HepG2 (cell line): ENCODE data around the gene LANCL1. TPM values are rescaled to one million over a fixed set of nuclear protein-coding genes. Genes with fewer than 3 reads are reported as not detected.

Experiments used
- CBX1 ChIP-seq: IDR thresholded peaks from one replicate; pipeline ENCODE4 v1.6.1; 2016; ENCODE audit warnings: antibody characterized with exemption, low read depth
- ESRRA ChIP-seq: sonication (generic); formaldehyde crosslinking; IDR thresholded peaks from 2 replicates; pipeline ENCODE4 v1.5.1; 2020; ENCODE audit warnings: mild to moderate bottlenecking, low read depth, missing genetic modification reagents
- ETV5 ChIP-seq: IDR thresholded peaks from 2 replicates; pipeline ENCODE4 v1.6.1; 2018; ENCODE audit warnings: missing biosample characterization, missing genetic modification reagents, inconsistent platforms, borderline replicate concordance
- JUNB ChIP-seq: sonication (generic); formaldehyde crosslinking; IDR thresholded peaks from 2 replicates; pipeline ENCODE4 v1.8.0; 2022; ENCODE audit warnings: missing genetic modification reagents, mild to moderate bottlenecking, borderline replicate concordance
- KMT2A ChIP-seq: sonication (generic); formaldehyde crosslinking; IDR thresholded peaks from 2 replicates; pipeline ENCODE4 v1.4.0; 2020; ENCODE audit warnings: missing genetic modification reagents
- MED1 ChIP-seq: sonication (generic); formaldehyde crosslinking; IDR thresholded peaks from 2 replicates; pipeline ENCODE4 v1.4.0; 2020; ENCODE audit warnings: missing genetic modification reagents
- MED8 ChIP-seq: sonication (generic); formaldehyde crosslinking; IDR thresholded peaks from 2 replicates; pipeline ENCODE4 v1.8.1; 2023; ENCODE audit warnings: mild to moderate bottlenecking, missing genetic modification reagents; ENCODE audit not compliant: insufficient replicate concordance
- NCOA2 ChIP-seq: sonication (generic); formaldehyde crosslinking; IDR thresholded peaks from 2 replicates; pipeline ENCODE4 v1.8.0; 2022; ENCODE audit warnings: inconsistent platforms
- RARA ChIP-seq: IDR thresholded peaks from 2 replicates; pipeline ENCODE4 v1.6.1; 2016; ENCODE audit warnings: missing genetic modification reagents, missing compliant biosample characterization
- RBM22 ChIP-seq: fragments of 200-400 bp; formaldehyde crosslinking; optimal IDR thresholded peaks from 2 replicates; pipeline ENCODE3; 2017; ENCODE audit warnings: mild to moderate bottlenecking, low read length, moderate library complexity
- SAFB2 ChIP-seq: sonication (generic); formaldehyde crosslinking; IDR thresholded peaks from 2 replicates; pipeline ENCODE4 v1.5.1; 2020; ENCODE audit warnings: missing genetic modification reagents, low read depth, mild to moderate bottlenecking, borderline replicate concordance
- SETDB1 ChIP-seq: sonication (generic); formaldehyde crosslinking; IDR thresholded peaks from 2 replicates; pipeline ENCODE4 v1.5.1; 2020; ENCODE audit warnings: missing genetic modification reagents, mild to moderate bottlenecking, borderline replicate concordance
- STAG1 ChIP-seq: sonication (generic); formaldehyde crosslinking; IDR thresholded peaks from 2 replicates; pipeline ENCODE4 v1.4.0; 2020; ENCODE audit warnings: missing genetic modification reagents
- ZBTB2 ChIP-seq: sonication (generic); formaldehyde crosslinking; IDR thresholded peaks from 2 replicates; pipeline ENCODE4 v1.8.0; 2022; ENCODE audit warnings: low read depth, missing genetic modification reagents
- ZFAT ChIP-seq: sonication (generic); formaldehyde crosslinking; conservative IDR thresholded peaks from 2 replicates; pipeline ENCODE4 v1.8.1; 2023; ENCODE audit warnings: missing genetic modification reagents, inconsistent platforms
- ZNF24 ChIP-seq: fragments of 450-650 bp; IDR thresholded peaks from 2 replicates; pipeline ENCODE4 v1.6.1; 2017; ENCODE audit warnings: antibody characterized with exemption, mild to moderate bottlenecking
- ZNF264 ChIP-seq: sonication (generic); formaldehyde crosslinking; IDR thresholded peaks from 2 replicates; pipeline ENCODE4 v1.4.0; 2020; ENCODE audit warnings: missing genetic modification reagents
- ZNF274 ChIP-seq: sonication (generic); formaldehyde crosslinking; IDR thresholded peaks from 2 replicates; pipeline ENCODE4 v1.5.1; 2020; ENCODE audit warnings: mild to moderate bottlenecking, missing genetic modification reagents
- ZNF430 ChIP-seq: sonication (generic); formaldehyde crosslinking; IDR thresholded peaks from 2 replicates; pipeline ENCODE4 v1.9.0; 2021; ENCODE audit warnings: mild to moderate bottlenecking, missing genetic modification reagents
- ZNF441 ChIP-seq: sonication (generic); formaldehyde crosslinking; IDR thresholded peaks from 2 replicates; pipeline ENCODE4 v1.7.0; 2021; ENCODE audit warnings: missing genetic modification reagents, borderline replicate concordance
- ZNF562 ChIP-seq: sonication (generic); formaldehyde crosslinking; IDR thresholded peaks from 2 replicates; pipeline ENCODE4 v1.8.0; 2022; ENCODE audit warnings: missing genetic modification reagents, borderline replicate concordance
- ZNF564 ChIP-seq: sonication (generic); formaldehyde crosslinking; IDR thresholded peaks from 2 replicates; pipeline ENCODE4 v1.8.1; 2023; ENCODE audit warnings: mild to moderate bottlenecking, missing genetic modification reagents
- ZNF629 ChIP-seq: sonication (generic); formaldehyde crosslinking; conservative IDR thresholded peaks from 2 replicates; pipeline ENCODE4 v1.5.0; 2020; ENCODE audit warnings: missing genetic modification reagents
- ZNF766 ChIP-seq: sonication (generic); formaldehyde crosslinking; IDR thresholded peaks from 2 replicates; pipeline ENCODE4 v1.5.0; 2020; ENCODE audit warnings: missing genetic modification reagents, borderline replicate concordance
- ZNF784 ChIP-seq: sonication (generic); formaldehyde crosslinking; IDR thresholded peaks from 2 replicates; pipeline ENCODE4 v1.5.1; 2020; ENCODE audit warnings: missing genetic modification reagents, mild to moderate bottlenecking, borderline replicate concordance
- ZNF850 ChIP-seq: sonication (generic); formaldehyde crosslinking; conservative IDR thresholded peaks from 2 replicates; pipeline ENCODE4 v1.9.0; 2021; ENCODE audit warnings: mild to moderate bottlenecking, missing genetic modification reagents
- polyA plus RNA-seq, 8 experiments: library from polyadenylated mRNA; depleted of rRNA in 3 of 8; stranded (reverse) in 7 of 8; unstranded in 1 of 8; fragments of >200 nt; fragmentation: Illumina TruSeq in 4 of 8; extraction: Trizol in 4 of 8; gene quantifications; 2 replicates each; pipeline versions ENCODE4 v1.2.1 to v1.2.3, GENCODE V29; 2011 to 2016; ENCODE audit warnings: low read depth in 4 of 8, missing spikeins in 1 of 8, mixed read lengths in 1 of 8; ENCODE audit not compliant: insufficient read depth in 1 of 8
- total RNA-seq, 5 experiments: library from RNA; depleted of rRNA; stranded (reverse); fragments of >200 nt; fragmentation: Illumina TruSeq; extraction: Trizol; gene quantifications; 2 replicates each; pipeline ENCODE4 v1.2.3, GENCODE V29; 2016; ENCODE audit warnings: low read depth in 1 of 5
- TF ChIP-seq, protein P1 (sequence below): conservative IDR thresholded peaks from 2 replicates; pipeline ENCODE4 v1.6.1; 2018; ENCODE audit warnings: missing genetic modification reagents

The LANCL1 gene
- total and polyA plus RNA-seq, 2 of the 13 experiments (the other 11 are each of a cell fraction or from before 2014, with no cell fraction given): 53.5 to 67.7 TPM

GRCh38 chr2:210476194-210477128, at the start of gene LANCL1 (continued):
- TF ChIP-seq SETDB1 (CRISPR knock-in tag): no peak
- no peak for TF ChIP-seq JUNB (CRISPR knock-in tag)
- peak; percentile 83; the same call in 1 of the 2 replicates for TF ChIP-seq ZNF274 (CRISPR knock-in tag)
- peak; percentile 59 for TF ChIP-seq ETV5 (CRISPR knock-in tag)
- no peak for TF ChIP-seq ZNF564 (CRISPR knock-in tag)
- peak; percentile 88; the same call in 1 of the 2 replicates for TF ChIP-seq ZNF430 (CRISPR knock-in tag)
- no peak for TF ChIP-seq ZNF562 (CRISPR knock-in tag)
- TF ChIP-seq NCOA2: peak; percentile 45; the same call in 1 of the 2 replicates
- peak; percentile 76; the same call in 1 of the 2 replicates for TF ChIP-seq ZNF441 (CRISPR knock-in tag)
- TF ChIP-seq ZNF24: no peak
- TF ChIP-seq STAG1 (CRISPR knock-in tag): 0 out of 2 replicates have a peak, but pooled peaks have one; percentile 21
- TF ChIP-seq ZNF766 (CRISPR knock-in tag): no peak
- no peak for TF ChIP-seq ZNF629 (CRISPR knock-in tag)
- no peak for TF ChIP-seq RBM22
- TF ChIP-seq ZNF264 (CRISPR knock-in tag): peak; percentile 14; the same call in 1 of the 2 replicates
- TF ChIP-seq ZNF850 (CRISPR knock-in tag): peak; percentile 49; the same call in 1 of the 2 replicates
- no peak for TF ChIP-seq ZBTB2 (CRISPR knock-in tag)
- TF ChIP-seq ZFAT (CRISPR knock-in tag): no peak
- TF ChIP-seq ESRRA (CRISPR knock-in tag): peak; percentile 48; the same call in 1 of the 2 replicates
- TF ChIP-seq KMT2A (CRISPR knock-in tag): peak; percentile 99
- TF ChIP-seq, protein P1, sequence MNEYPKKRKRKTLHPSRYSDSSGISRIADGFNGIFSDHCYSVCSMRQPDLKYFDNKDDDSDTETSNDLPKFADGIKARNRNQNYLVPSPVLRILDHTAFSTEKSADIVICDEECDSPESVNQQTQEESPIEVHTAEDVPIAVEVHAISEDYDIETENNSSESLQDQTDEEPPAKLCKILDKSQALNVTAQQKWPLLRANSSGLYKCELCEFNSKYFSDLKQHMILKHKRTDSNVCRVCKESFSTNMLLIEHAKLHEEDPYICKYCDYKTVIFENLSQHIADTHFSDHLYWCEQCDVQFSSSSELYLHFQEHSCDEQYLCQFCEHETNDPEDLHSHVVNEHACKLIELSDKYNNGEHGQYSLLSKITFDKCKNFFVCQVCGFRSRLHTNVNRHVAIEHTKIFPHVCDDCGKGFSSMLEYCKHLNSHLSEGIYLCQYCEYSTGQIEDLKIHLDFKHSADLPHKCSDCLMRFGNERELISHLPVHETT (CRISPR knock-in tag): no peak
- peak; percentile 90; the same call in 1 of the 2 replicates for TF ChIP-seq SAFB2 (CRISPR knock-in tag)
- TF ChIP-seq RARA (CRISPR knock-in tag): peak; percentile 23; the same call in 1 of the 2 replicates
- peak; percentile 93 for TF ChIP-seq ZNF784 (CRISPR knock-in tag)
- TF ChIP-seq MED1: 0 out of 2 replicates have a peak, but pooled peaks have one; percentile 17
- peak; percentile 11 for TF ChIP-seq MED8 (CRISPR knock-in tag)
- no peak for TF ChIP-seq CBX1
